GM18526 (cell line): ENCODE measurements around the gene ZNF441.
A peak's percentile ranks its signal among the peaks of the same experiment; 100 is the strongest.

ENCODE experiments used
- POLR2A ChIP-seq: IDR thresholded peaks from 3 replicates; pipeline ENCODE4 v1.6.1; 2011; ENCODE audit not compliant: insufficient read length; ENCODE audit errors: extremely low read depth

ZNF441 gene

GRCh38 chr19:11766597-11767591 is at the start of gene ZNF441:
Gene ZNF441 (plus strand): TSS chr19:11767000. CDS start chr19:11767194, 194 bp downstream.
- peak; percentile 80 for TF ChIP-seq POLR2A

GRCh38 chr19:11721681-11722080 is 45.1 kb upstream of the ZNF441 start:
- TF ChIP-seq POLR2A = no peak

GRCh38 chr19:11722414-11722813 is 44.4 kb upstream of the ZNF441 start:
- TF ChIP-seq POLR2A = no peak

- no peak for TF ChIP-seq POLR2A
Observed at GRCh38 chr19:11729586-11729985, 37.2 kb upstream of the ZNF441 start.

GRCh38 chr19:11735375-11735774 is 31.4 kb upstream of the ZNF441 start:
- TF ChIP-seq POLR2A = no peak

GRCh38 chr19:11736696-11737095 is 30.1 kb upstream of the ZNF441 start:
- no peak for TF ChIP-seq POLR2A

GRCh38 chr19:11737964-11738745 is 28.6 kb upstream of the ZNF441 start:
- peak; percentile 52 for TF ChIP-seq POLR2A

GRCh38 chr19:11738746-11739620 is 27.8 kb upstream of the ZNF441 start, which contains the start of gene ZNF823:
Gene ZNF823 (minus strand): TSS chr19:11738946. CDS start chr19:11738819, 127 bp downstream.
- TF ChIP-seq POLR2A = peak; percentile 64

- no peak for TF ChIP-seq POLR2A
Observed at GRCh38 chr19:11745869-11746268, 20.9 kb upstream of the ZNF441 start.

- TF ChIP-seq POLR2A = no peak
Observed at GRCh38 chr19:11747277-11747676, 19.5 kb upstream of the ZNF441 start.

- TF ChIP-seq POLR2A = no peak
Observed at GRCh38 chr19:11749751-11750150, 17.0 kb upstream of the ZNF441 start.

GRCh38 chr19:11752244-11752736 is 14.5 kb upstream of the ZNF441 start:
- TF ChIP-seq POLR2A = no peak

- no peak for TF ChIP-seq POLR2A
Observed at GRCh38 chr19:11754663-11755062, 12.1 kb upstream of the ZNF441 start.

GRCh38 chr19:11756965-11757364 is 9.8 kb upstream of the ZNF441 start:
- TF ChIP-seq POLR2A = no peak

GRCh38 chr19:11759805-11760204 is 7.0 kb upstream of the ZNF441 start:
- TF ChIP-seq POLR2A = no peak
